ENCODE measurements around the gene SLC39A11.

The SLC39A11 gene

GRCh38 chr17:73103641-73104335 lies 11.3 kb upstream of the SLC39A11 start:
- Histone ChIP-seq H3K4me2 (ENCODE audit: low read length) (no peak overlapping the region), H3K9ac (ENCODE audit: low read length) (no peak overlapping the region), H3K36me3 (replicated peaks; ENCODE audit: low read depth, low read length) (no peaks in the 10 kb centered on the region), H3K4me1 (ENCODE audit: low read length) (no peaks in the 10 kb centered on the region), H3K4me3 (ENCODE audit: low read length) (no peak overlapping the region), H3K9me3 (ENCODE audit: insufficient read depth, low read length) (no peaks in the 10 kb centered on the region), H3K79me2 (ENCODE audit: low read length) (no peaks in the 10 kb centered on the region), H3K27me3 (ENCODE audit: low read depth, low read length) (no peaks in the 10 kb centered on the region), H4K20me1 (ENCODE audit: insufficient read depth, low read length) (no peaks in the 10 kb centered on the region), H3K27ac (ENCODE audit: low read length) (no peak overlapping the region), H2AFZ (ENCODE audit: low read depth, low read length) (no peak overlapping the region)
- TF ChIP-seq CTCF (IDR thresholded peaks at IDR 0.05; ENCODE audit: low read depth, low read length) = no peak
- no peak for TF ChIP-seq EZH2phosphoT487 (IDR thresholded peaks at IDR 0.05; ENCODE audit: low read depth)

- Histone ChIP-seq H2AFZ (ENCODE audit: low read depth, low read length) (no peak overlapping the region), H4K20me1 (ENCODE audit: insufficient read depth, low read length) (no peaks in the 10 kb centered on the region), H3K4me3 (ENCODE audit: low read length) (no peak overlapping the region), H3K36me3 (replicated peaks; ENCODE audit: low read depth, low read length) (no peaks in the 10 kb centered on the region), H3K9me3 (ENCODE audit: insufficient read depth, low read length) (no peaks in the 10 kb centered on the region), H3K79me2 (ENCODE audit: low read length) (no peaks in the 10 kb centered on the region), H3K4me2 (ENCODE audit: low read length) (no peak overlapping the region), H3K9ac (ENCODE audit: low read length) (no peak overlapping the region), H3K27ac (ENCODE audit: low read length) (no peak overlapping the region), H3K27me3 (ENCODE audit: low read depth, low read length) (peaks cover 3% of the 10 kb centered on the region; the same call in 1 of the 2 replicates), H3K4me1 (ENCODE audit: low read length) (no peaks in the 10 kb centered on the region)
- TF ChIP-seq CTCF (IDR thresholded peaks at IDR 0.05; ENCODE audit: low read depth, low read length) = no peak
- no peak for TF ChIP-seq EZH2phosphoT487 (IDR thresholded peaks at IDR 0.05; ENCODE audit: low read depth)
These were observed 8.5 kb upstream of the SLC39A11 start for GRCh38 chr17:73101031-73101430.

- no peak for TF ChIP-seq CTCF (IDR thresholded peaks at IDR 0.05; ENCODE audit: low read depth, low read length)
- TF ChIP-seq EZH2phosphoT487 (IDR thresholded peaks at IDR 0.05; ENCODE audit: low read depth) = no peak
- H3K27me3 ChIP-seq (ENCODE audit: low read depth, low read length) = peaks cover 9% of the 10 kb centered on the region; the same call in 1 of the 2 replicates
- no peaks in the 10 kb centered on the region for H3K36me3 ChIP-seq (replicated peaks; ENCODE audit: low read depth, low read length)
- no peaks in the 10 kb centered on the region for H3K4me1 ChIP-seq (ENCODE audit: low read length)
- H2AFZ ChIP-seq (ENCODE audit: low read depth, low read length) = no peak overlapping the region
- no peaks in the 10 kb centered on the region for H4K20me1 ChIP-seq (ENCODE audit: insufficient read depth, low read length)
- no peaks in the 10 kb centered on the region for H3K79me2 ChIP-seq (ENCODE audit: low read length)
- no peak overlapping the region for H3K27ac ChIP-seq (ENCODE audit: low read length)
- H3K9ac ChIP-seq (ENCODE audit: low read length) = no peak overlapping the region
- no peaks in the 10 kb centered on the region for H3K9me3 ChIP-seq (ENCODE audit: insufficient read depth, low read length)
- no peak overlapping the region for H3K4me3 ChIP-seq (ENCODE audit: low read length)
- H3K4me2 ChIP-seq (ENCODE audit: low read length) = no peak overlapping the region
These were observed 7.9 kb upstream of the SLC39A11 start for GRCh38 chr17:73100363-73100762.

GRCh38 chr17:73099511-73099910 lies 7.0 kb upstream of the SLC39A11 start:
- Histone ChIP-seq H3K79me2 (ENCODE audit: low read length) (no peaks in the 10 kb centered on the region), H3K4me1 (ENCODE audit: low read length) (no peaks in the 10 kb centered on the region), H3K9ac (ENCODE audit: low read length) (no peak overlapping the region), H3K9me3 (ENCODE audit: insufficient read depth, low read length) (no peaks in the 10 kb centered on the region), H2AFZ (ENCODE audit: low read depth, low read length) (no peak overlapping the region), H3K4me3 (ENCODE audit: low read length) (no peak overlapping the region), H3K36me3 (replicated peaks; ENCODE audit: low read depth, low read length) (no peaks in the 10 kb centered on the region), H3K4me2 (ENCODE audit: low read length) (no peak overlapping the region), H3K27ac (ENCODE audit: low read length) (no peak overlapping the region), H4K20me1 (ENCODE audit: insufficient read depth, low read length) (no peaks in the 10 kb centered on the region), H3K27me3 (ENCODE audit: low read depth, low read length) (peaks cover 9% of the 10 kb centered on the region; the same call in 1 of the 2 replicates)
- no peak for TF ChIP-seq EZH2phosphoT487 (IDR thresholded peaks at IDR 0.05; ENCODE audit: low read depth)
- TF ChIP-seq CTCF (IDR thresholded peaks at IDR 0.05; ENCODE audit: low read depth, low read length) = no peak

All from OCI-LY3 (cell line).